Stimulated activated CD4-positive, alpha-beta T cell treated with anti-CD3 and anti-CD28 coated beads, Interleukin-12 subunit alpha, Interleukin-12 subunit beta, amount 100 ng/mL, for 24 hours (primary cell): ENCODE measurements around the gene MZT2A.
"Not testable (repeated sequence)": the region's sequence is repeated elsewhere in the genome, so short reads cannot be mapped to it uniquely, and the experiment has no call there.

Experiments used
- DNase-seq, 2 experiments: peaks; one replicate each; pipeline ENCODE4 v3.0.0-alpha.2; 2020; ENCODE audit warnings: low read depth in 2 of 2

MZT2A gene

DNA sequence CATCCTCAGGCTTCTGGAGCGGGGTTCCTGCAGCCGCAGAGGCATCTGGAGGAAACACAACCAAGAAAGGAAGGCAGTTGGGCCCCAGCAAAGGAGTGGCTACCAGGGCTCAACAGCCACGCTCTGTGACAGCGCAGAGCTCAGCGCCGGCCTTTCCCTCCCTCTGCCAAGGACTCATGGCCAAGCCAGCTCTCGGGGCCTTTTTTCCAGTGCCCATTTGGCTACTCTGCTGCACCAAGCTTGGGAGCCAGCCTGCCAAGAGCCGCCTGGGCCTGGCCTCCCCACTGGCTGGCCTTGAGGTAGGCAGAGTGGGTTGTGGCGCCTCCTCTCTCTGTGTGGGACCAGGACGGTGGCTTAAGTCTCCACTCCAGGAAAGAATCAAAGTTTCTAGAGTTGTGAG is 28.3 kb upstream of the MZT2A start:
- DNase-seq = no peak

DNA sequence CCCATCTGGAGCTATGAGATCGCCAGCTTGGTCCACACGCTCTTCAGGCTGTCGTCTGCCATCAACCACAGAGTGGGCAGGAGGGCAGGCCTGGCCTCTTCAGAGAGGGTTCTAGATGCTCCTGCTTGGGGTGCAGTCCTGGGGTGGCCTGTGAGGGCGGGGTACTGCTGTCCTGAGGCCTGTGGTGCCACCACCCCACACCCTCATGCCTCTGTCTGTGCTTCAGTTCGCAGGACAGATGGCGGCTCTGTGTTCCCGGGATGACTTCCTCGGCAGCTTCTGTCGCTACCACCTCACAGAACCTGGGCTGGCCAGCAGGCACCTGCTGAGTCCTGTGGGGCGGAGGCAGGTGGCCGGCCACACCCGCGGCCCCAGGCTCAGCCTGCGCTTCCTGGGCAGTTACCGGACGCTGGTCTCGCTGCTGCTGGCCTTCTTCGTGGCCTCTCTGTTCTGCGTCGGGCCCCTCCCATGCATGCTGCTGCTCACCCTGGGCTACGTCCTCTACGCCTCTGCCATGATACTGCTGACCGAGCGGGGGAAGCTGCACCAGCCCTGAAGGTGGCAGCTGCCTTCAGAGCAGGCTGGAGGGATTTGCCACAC is 27.8 kb upstream of the MZT2A start:
- not testable (repeated sequence) for DNase-seq

DNA sequence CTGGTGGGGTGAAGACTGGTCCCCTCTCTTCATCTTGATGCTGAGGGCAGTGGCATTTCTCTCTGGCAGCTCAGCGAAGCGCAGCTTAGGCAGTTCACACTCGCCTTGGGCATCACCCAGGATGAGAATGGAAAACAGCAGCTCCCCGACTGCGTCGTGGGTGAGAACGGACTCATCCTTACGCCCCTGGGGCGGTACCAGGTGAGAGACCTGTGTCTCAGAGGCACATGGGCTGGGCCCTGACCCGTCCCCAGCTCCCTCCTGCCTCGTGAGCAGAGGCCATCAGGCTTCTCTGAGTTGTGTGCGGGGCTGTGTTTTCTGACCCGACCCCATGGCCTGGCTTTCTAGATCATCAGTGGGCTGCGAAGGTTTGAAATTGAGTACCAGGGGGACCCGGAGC is 27.3 kb upstream of the MZT2A start:
- DNase-seq = no peak

DNA sequence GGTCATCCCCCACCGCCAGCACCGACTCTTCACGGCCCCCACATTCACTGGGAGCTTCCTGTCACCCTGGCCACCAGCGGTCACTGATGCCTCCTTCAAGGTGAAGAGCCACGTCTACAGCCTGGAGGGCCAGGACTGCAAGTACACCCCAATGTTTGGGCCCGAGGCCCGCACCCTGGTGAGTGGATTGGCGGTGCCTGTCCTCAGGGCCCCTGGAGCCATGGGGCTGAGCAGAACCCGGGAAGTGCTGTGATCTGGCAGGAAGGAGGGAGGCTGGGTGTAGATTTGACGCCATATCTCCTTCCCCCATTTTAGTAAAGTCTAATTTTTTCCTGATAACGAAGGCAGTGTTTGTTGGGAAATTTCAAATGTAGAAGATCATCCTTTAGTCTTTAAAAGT is 26.3 kb upstream of the MZT2A start:
- DNase-seq = not testable (repeated sequence)

DNA sequence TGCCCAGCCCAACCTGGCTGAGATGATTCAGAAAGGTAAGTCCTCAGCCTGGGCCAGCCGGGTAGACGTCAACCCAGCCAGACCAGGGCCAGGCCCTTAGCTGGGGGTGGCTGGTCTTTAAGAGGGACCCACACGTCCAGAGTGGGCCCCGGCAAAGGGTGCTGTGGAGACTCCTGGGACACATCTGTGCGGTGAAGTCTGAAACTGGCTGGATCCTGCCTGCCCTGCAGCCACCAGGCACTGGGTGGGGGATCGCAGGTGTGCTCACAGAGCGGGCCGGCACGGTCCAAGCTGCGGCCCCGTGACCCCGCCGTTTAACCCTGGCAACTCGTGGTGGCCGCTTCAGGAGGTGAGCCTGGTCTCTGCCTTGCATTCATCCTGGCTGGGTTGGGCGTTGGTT is 25.7 kb upstream of the MZT2A start:
- DNase-seq = not testable (repeated sequence)

DNA sequence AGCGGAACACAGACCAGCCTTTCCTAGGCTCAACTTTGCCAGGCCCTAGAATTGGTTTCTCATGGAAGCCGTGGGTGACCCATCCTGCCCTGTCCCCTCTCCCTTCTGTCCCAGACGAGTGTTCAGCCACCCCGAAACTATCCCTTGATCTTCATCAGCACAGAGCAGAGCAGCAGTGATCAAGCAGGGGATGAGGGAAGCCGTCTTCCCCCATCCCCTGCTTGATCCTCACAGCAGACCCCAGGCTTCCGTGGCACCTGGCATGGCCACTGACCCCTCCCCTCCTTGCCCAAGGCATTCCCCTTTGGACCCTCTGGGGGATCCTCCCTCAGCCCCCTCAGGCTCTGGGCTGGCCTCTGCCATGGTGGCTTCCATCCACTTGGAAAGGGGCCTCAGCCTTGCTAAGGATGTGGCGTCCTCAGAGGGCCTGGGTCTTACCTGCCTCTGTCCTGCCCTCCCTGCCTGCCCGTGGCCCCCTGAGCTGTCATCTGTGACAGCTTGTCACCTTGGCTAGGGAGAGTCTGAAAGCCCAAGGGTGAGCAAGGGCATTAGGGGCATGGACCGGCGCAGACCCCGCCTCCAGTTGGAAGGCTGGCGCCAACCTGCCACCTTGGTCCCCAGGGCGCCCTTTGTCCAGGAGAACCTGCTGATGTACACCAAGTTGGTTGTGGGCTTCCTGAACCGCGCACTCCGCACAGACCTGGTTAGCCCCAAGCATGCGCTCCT is 25.1 kb upstream of the MZT2A start:
- DNase-seq = no peak

DNA sequence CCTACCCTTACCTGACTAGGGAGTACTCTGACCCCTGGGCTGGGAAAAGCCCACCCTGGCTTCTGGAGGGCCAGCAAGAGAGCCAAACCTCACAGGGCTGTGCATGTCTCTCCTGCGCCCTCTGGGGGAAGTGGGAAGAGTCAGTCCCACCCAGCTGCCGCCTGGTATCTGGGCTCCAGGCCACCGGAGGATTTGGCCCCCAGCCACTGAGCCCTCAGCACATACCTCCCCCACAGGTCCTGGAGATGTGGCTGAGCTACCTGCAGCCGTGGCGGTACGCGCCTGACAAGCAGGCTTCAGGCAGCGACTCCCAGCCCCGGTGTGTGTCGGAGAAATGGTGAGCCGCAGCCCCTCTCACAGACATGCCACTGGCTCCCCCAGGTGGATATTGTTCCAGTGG is 24.4 kb upstream of the MZT2A start:
- not testable (repeated sequence) for DNase-seq

DNA sequence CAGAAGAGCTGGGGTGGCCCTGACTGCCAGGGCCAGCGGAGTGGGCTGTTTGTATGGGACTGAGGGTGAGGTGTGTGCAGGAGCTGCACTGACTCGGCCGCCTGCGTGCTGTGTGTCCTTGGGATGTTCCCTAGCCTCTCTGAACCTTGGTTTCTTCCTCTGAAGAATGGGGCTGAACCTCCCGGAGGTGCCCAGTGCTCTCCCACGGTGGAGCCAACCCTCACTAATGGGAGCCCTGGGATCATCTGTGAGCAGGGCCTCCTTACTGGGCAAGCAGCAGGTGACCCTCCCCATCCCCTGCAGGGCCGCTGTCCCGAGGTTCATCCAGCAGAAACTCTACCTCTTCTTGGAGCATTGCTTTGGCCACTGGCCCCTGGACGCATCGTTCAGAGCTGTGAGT is 23.8 kb upstream of the MZT2A start:
- DNase-seq = no peak

DNA sequence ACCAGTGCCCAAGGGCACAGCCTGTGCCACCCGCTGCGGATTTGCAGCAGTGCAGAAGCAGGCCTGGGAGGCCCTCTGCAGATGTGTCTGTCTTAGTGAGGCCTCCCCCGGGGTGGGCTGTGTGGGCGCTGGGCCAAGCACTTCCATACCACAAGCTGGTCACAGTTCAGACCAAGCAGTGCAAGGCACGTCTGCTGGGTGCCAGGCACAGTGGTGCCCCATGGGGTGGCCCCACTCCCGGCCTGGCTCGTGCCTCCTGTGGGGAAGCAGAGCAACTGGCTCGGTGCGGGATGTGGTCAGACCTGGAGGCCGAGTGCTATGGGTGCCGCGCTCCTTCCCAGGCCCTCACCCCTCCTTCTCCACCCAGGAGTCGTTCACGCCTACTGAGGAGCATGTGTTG is 23.0 kb upstream of the MZT2A start:
- not testable (repeated sequence) for DNase-seq

DNA sequence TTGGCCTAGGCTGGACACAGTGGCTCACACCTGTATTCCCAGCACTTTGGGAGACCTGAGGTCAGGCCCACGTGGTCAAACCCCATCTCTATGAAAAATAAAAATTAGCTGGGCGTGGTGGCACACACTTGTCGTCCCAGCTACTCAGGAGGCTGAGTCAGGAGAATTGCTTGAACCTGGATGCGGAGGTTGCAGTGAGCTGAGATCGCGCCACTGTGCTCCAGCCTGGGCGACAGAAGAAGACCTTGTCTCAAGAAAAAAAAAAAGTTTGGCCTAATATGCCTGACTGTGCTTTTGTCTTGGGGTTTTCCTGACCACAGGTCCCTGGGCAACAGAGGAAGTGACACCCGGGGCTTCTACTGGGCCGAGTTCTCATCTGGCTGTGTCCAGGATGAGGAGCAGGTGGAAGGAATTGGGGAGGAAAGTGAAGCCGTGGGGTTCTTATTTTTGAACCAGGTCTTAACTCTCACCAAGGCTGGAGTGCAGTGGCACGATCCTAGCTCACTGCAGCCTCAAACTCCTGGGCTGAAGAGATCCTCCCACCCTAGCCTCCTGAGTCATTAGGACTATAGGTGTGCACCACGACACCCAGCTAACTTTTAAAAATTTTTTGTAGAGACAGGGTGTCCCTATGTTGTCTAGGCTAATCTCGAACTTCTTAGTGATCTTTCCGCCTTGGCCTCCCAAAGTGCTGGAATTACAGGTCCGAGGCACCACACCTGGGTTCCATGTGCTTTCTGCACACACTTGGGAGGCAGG is 22.4 kb upstream of the MZT2A start:
- not testable (repeated sequence) for DNase-seq

DNA sequence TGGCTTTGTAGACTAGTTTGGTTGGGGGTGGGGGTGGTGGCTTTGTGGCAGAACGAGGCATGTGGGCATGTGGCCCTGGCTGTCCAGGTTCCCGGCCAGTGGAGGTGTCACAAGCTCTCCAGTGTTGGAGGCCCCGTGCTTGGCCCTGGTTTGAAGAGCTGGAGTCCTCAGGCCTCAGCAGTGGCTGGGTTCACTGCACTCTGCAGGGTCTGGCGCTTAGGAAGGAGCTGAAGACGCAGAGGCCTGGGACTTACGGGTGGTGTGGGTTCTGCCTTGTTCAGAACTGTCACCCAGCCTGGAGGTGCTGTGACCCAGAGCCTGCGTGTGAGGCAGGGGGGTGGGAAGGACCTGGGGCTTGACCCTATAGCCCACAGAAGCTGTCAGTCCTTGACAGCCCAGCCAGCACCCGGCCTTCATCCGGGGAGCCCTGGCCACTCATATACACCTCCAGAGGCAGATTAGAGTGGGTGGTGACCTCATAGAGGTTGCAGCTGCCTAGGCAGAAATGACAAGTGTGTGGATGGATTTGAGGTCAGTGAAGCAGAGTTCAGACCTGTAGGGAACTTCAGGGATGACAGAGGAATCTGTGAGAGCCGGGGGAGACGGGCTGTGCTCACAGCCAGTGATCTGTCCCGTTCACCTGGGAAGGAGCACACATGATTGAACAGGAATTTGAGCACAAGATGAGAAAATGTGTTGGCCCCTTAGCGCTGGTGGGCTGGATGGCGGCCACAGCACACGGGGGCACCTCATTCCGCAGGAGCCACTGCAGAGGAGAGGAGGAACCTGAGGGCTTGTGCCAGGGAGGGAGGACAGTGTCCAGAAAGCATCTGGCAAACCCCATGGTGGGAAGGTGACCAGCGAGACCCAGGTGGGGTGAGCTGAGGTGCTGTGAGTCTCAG is 20.0 kb upstream of the MZT2A start:
- DNase-seq = not testable (repeated sequence)

DNA sequence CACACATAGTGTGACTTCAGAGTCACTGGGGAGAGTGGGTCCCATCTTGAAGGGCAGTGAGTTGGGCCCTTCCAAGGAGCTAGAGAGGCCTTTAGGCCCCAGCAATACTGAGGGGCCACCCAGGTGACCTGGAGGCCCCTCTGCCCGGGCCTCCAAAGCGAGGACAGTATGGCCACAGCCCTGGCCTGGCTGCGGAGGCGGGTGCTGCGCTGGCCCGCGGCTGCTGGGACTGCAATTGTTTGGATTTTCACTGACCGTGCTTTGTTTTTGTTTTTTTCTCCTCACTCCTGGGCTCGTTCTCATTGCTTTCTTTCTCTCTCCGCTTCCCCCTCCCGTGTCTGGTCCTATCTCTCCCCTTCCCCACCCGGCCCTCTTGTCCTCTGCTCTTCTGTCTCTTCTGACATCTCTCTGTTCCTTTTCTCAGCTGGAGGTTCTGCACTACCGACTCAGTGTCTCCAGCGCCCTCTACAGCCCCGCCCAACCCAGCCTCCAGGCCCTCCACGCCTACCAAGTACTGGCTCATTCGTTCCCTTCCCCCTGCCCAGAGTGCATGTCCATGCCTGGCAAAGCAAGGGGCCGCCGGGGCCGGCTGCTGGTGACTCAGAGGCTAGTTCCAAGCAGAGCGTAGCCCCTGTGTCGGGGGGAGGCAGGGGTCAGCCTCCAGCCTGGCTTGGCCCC is 19.2 kb upstream of the MZT2A start:
- DNase-seq = not testable (repeated sequence)

DNA sequence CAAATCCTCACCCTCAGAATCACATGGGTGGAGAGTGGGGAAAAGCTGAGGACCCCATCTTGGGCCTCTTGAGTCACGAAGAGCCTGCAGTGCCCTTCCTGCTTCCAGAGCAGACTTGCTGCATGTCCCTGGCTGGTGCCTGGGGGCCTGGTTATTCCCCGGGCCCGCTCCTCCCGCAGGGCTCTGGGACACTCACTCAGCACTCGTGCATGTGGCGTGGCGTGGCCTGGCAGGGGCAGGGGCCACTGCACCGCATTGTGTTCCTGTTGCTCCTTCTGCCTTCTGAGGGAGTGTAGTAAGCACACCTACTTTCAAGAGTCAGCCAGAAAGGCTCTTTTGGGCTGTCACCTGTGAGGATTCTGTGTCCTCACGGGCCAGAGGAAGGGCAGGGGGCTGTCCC is 17.4 kb upstream of the MZT2A start:
- no peak for DNase-seq

DNA sequence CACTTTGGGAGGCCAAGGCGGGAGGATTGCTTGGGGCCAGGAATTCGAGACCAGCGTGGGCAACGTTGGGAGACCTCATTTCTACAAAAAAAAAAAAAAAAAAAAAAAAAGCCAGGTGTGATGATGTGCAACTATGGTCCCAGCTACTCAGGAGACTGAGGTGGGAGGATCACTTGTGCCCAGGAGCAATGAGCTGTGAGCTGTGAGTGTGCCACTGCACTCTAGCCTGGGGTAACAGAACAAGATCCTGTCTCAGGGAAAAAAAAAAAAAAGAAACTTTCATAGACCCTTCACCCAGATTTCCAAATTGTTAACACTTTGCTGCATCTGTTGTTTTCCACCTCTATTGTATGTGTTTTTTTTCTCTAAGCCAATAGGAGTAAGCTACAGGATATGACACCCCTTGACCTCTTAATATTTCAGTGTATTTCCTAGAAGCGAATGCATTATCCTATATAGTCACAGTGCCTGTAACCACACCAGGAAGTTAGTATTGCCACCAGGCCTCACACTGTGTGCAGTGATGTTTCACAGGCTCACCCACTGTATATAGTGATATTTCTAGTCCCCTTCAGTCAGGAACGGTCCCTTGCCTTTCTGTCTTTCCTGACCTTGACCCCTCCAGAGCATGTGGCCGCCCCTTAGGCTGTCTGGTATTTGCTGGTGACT is 12.0 kb upstream of the MZT2A start:
- not testable (repeated sequence) for DNase-seq

DNA sequence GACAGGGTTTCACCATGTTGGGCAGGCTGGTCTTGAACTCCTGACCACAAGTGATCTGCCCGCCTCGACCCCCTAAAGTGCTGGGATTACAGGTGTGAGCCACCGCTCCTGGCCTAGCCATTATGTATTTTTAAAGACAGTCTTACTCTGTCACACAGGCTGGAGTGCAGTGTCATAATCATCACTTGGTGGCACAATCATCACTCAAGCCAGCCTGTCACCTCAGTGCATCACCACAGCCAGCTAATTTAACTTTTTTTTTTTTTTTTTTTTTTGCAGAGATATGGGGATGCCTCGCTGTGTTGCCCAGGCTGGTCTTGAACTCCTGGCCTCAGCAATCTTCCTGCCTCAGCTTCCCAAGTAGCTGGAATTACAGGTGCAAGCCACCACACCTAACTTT is 11.4 kb upstream of the MZT2A start:
- DNase-seq = not testable (repeated sequence)

DNA sequence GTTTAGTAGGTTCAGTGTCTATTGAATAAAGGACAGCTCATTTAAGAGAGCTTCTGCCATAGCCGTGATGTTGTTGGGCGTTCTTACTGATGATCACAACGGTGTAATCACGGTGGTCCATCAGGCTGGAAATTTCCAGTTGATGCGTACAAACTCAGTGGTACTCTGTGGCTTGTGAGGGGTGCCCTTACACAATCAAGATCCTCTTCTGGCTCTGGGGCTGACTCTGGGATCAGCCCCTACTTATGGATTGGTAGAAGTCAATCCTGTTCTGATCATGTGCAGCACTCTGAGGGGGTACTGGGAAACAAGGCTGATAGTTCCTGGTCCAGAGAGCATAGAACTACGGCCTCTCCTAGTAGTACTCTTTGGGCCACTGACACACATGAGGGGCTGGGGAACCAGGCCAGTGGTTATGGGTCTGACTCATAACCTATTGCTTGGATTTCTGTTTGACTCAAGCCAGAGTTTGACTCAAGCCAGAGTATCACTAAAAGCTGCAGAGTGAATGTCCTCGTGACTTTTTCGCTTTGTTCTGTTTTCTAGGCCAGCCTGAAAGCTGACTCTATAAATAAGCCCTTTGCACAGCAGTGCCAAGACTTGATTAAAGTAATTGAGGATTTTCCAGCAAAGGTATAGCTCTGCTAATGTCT is 6.2 kb upstream of the MZT2A start:
- DNase-seq = not testable (repeated sequence)

DNA sequence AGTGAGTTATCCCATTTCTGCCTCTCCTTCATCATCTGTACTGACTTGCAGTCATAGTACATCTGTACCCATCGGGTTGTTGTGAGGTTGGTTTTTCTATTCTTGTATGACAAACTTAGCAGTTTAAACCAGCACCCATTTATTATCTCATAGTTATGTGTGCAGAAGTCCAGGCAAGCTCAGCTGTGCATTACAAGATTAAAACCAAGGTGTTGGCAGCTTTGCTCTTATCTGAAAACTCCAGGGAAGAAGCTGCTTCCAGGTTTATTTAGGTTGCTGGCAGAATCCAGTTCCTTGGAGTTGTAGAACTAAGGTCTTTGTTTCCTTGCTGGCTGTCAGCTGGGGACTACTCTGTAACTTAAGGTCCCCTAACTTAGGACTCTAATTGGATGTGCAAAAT is 3.3 kb upstream of the MZT2A start:
- not testable (repeated sequence) for DNase-seq

DNA sequence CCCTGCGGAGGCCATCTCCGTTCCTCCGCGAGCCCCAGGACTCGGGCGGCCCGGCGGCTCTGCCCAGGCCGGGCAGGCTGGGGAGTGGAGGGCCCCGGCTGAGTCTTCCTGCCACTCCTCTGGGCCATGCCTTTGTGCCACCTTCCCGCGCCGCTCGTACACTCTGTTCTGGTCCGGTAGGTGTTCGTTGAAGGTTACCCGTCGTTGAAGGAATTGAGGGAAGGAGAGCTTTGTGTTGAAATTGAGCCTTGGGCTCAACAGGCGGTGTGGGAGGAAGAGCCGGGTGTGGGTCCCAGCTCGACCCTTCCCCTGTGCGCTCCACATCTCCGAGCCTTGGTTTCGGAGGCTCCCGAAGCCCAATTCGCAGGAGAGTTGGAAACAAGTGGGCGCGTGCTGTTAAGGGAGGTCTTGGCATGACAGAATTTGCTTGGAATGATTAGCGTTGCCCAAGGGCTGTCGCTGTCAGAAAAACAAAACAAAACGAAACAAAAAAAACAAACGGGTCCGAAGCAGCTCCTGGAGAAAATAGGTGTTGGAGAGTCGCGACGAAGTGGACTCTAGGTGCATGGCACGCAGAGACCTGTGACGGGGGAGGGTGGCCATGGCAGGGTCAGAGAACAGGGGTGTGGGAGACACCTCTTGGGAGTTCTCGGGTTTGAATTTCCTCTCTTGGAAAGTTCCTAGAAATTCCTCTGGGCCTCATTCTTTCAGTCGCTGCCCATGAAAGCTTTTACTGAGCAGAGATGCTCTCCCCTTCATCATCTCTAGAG is 1.2 kb upstream of the MZT2A start:
- DNase-seq = no peak

DNA sequence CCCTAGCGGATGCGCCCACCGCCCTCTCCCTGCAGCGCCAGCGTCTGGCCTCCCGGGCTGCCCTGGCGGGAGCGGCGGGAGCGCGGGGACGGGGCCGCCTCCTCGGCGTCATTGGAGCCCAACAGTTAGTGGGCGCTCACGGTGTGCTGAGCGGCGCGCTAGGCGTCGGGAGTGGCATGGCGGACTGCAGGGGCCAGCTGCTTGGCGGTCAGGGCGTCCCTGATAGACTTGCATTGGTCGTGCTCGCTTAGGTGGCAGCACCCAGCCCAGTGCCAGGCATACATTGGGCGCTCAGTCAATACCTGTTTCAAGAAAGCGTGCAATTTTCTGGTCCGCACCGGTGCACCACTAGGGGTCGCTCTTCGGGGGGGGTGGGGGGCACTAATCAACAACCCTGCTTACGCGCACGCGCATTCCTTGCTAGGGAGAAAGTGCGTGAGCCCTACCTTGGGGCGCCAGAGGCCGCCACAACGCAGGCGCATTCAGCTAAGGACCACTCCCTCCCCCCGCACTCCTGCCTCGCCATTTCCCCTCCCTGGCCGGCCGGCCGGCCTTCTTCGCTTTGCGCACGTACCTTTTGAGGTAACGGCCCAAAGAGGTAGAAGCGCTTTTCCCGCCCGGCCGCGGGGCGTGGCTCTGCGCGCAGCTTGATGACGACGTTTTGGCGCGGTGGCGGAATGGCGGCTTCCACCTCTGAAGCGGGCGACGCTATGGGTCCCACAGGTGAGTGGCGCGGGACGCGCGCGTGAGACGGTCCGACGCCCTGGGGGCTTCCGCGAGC is 411 bp upstream of the MZT2A start:
- peak; percentile 90 to 93 for DNase-seq
